IMR-90 (cell line): Measurements from ENCODE around the gene SPRED2.

Experiments used
- POLR2A ChIP-seq: IDR thresholded peaks from 2 replicates; pipeline ENCODE4 v1.6.1; 2012; ENCODE audit warnings: mild to moderate bottlenecking, low read depth, low read length
- RAD21 ChIP-seq: IDR thresholded peaks from 2 replicates; pipeline ENCODE4 v1.6.1; 2012; ENCODE audit warnings: low read length, improper control_type of control experiment
- RFX5 ChIP-seq: IDR thresholded peaks from 2 replicates; pipeline ENCODE4 v1.8.0; 2012; ENCODE audit warnings: low read depth, mild to moderate bottlenecking, low read length, moderate library complexity
- TF ChIP-seq, protein P1 (sequence below): conservative IDR thresholded peaks from 2 replicates; pipeline ENCODE4 v1.5.1; 2012; ENCODE audit warnings: mild to moderate bottlenecking, low read depth, low read length, improper control_type of control experiment

DNA sequence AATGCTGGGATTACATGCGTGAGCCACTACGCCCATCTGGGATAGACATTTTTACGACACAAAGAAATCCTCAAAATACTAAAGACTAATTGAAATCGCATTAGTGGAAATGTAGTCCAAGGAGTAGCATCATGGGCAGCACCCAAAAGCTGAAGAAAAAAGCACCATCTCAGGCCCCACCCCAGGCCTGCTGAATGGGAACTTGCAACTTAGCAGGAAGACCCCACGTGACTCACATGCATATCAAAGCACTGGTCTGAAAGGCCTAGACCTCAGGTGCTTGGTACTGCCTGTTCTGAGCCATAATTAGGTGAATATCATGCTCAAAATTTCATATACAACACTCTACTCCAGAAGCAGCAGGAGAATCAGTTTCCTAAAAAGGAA is 28.9 kb downstream of the SPRED2 start:
- TF ChIP-seq, protein P1, sequence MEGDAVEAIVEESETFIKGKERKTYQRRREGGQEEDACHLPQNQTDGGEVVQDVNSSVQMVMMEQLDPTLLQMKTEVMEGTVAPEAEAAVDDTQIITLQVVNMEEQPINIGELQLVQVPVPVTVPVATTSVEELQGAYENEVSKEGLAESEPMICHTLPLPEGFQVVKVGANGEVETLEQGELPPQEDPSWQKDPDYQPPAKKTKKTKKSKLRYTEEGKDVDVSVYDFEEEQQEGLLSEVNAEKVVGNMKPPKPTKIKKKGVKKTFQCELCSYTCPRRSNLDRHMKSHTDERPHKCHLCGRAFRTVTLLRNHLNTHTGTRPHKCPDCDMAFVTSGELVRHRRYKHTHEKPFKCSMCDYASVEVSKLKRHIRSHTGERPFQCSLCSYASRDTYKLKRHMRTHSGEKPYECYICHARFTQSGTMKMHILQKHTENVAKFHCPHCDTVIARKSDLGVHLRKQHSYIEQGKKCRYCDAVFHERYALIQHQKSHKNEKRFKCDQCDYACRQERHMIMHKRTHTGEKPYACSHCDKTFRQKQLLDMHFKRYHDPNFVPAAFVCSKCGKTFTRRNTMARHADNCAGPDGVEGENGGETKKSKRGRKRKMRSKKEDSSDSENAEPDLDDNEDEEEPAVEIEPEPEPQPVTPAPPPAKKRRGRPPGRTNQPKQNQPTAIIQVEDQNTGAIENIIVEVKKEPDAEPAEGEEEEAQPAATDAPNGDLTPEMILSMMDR: no peak
- TF ChIP-seq RFX5 (no peak), RAD21 (no peak), POLR2A (no peak)
